ENCODE measurements around the gene FNIP2.

FNIP2 gene

GRCh38 chr4:158914218-158914617 lies 145.4 kb downstream of the FNIP2 start:
- TF ChIP-seq ZNF114 (tag by site-specific recombination; IDR thresholded peaks at IDR 0.05), result no peak
- TF ChIP-seq ZNF398 (tag by site-specific recombination; IDR thresholded peaks at IDR 0.05), result no peak
- no peak for TF ChIP-seq GLIS2 (tag by site-specific recombination; IDR thresholded peaks at IDR 0.05)
- TF ChIP-seq ZNF175 (tag by site-specific recombination; IDR thresholded peaks at IDR 0.05), result no peak
- no peak for TF ChIP-seq ZNF677 (tag by site-specific recombination; IDR thresholded peaks at IDR 0.05)
- TF ChIP-seq ZNF311 (tag by site-specific recombination; IDR thresholded peaks at IDR 0.05; ENCODE audit: borderline replicate concordance), result no peak
- TF ChIP-seq ZFP37 (tag by site-specific recombination; IDR thresholded peaks at IDR 0.05), result no peak
- no peak for TF ChIP-seq ZNF830 (tag by site-specific recombination; IDR thresholded peaks at IDR 0.05; ENCODE audit: low read depth)
- no peak for TF ChIP-seq ZNF280D (tag by site-specific recombination; IDR thresholded peaks at IDR 0.05)
- TF ChIP-seq ZNF202 (tag by site-specific recombination; IDR thresholded peaks at IDR 0.05; ENCODE audit: borderline replicate concordance), result no peak
- TF ChIP-seq PATZ1 (tag by site-specific recombination; IDR thresholded peaks at IDR 0.05), result no peak
- no peak for TF ChIP-seq ZNF521 (tag by site-specific recombination; IDR thresholded peaks at IDR 0.05)
- no peak for TF ChIP-seq FEZF1 (tag by site-specific recombination; IDR thresholded peaks at IDR 0.05)
- TF ChIP-seq SP3 (tag by site-specific recombination; IDR thresholded peaks at IDR 0.05), result no peak
- TF ChIP-seq ZNF645 (tag by site-specific recombination; IDR thresholded peaks at IDR 0.05), result no peak
- TF ChIP-seq ZNF174 (tag by site-specific recombination; IDR thresholded peaks at IDR 0.05), result no peak
- no peak for TF ChIP-seq KLF9 (tag by site-specific recombination; IDR thresholded peaks at IDR 0.05; ENCODE audit: low read depth)
- no peak for TF ChIP-seq ZNF366 (tag by site-specific recombination; conservative IDR thresholded peaks at IDR 0.05)
- no peak for TF ChIP-seq ZNF837 (tag by site-specific recombination; IDR thresholded peaks at IDR 0.05)
- no peak overlapping the region for H3K27ac ChIP-seq (ENCODE audit: extremely low read depth, low read depth, low read length)
- H3K9me3 ChIP-seq (ENCODE audit: control insufficient read depth, insufficient read depth, low read depth, low read length), result no peaks in the 10 kb centered on the region
- H3K36me3 ChIP-seq (ENCODE audit: control insufficient read depth in 2 of 2, insufficient read depth in 1 of 2, low read length in 2 of 2), result no peaks in the 10 kb centered on the region
- H3K4me1 ChIP-seq (ENCODE audit: control insufficient read depth, insufficient read depth, low read length), result no peaks in the 10 kb centered on the region
- ChIA-PET CTCF (interaction anchor here (0.6 kb wide), 2 partner anchors 261 to 683 kb away, joined by 3 to 4 read pairs; no protein-coding TSS in a partner anchor), POLR2A (no interaction called here)
- no peak overlapping the region for H3K4me3 ChIP-seq (ENCODE audit: low read depth, low read length)
